Epithelial cell of esophagus (primary cell): ENCODE data around the gene CADM1.

Experiments used
- DNase-seq: peaks from one replicate; pipeline ENCODE4 v3.0.0; 2010; ENCODE audit warnings: low read depth
- H3K4me3 ChIP-seq: 2 replicates; pipeline ENCODE4 v1.5.1; 2011; ENCODE audit warnings: mild to moderate bottlenecking, low read length, control low read depth
- TF ChIP-seq, protein P1 (sequence below): IDR thresholded peaks from 2 replicates; pipeline ENCODE4 v1.5.1; 2011; ENCODE audit warnings: low read depth, mild to moderate bottlenecking, low read length, control low read depth, inconsistent platforms; ENCODE audit not compliant: insufficient read depth; ENCODE audit errors: missing control alignments

Gene CADM1

DNA sequence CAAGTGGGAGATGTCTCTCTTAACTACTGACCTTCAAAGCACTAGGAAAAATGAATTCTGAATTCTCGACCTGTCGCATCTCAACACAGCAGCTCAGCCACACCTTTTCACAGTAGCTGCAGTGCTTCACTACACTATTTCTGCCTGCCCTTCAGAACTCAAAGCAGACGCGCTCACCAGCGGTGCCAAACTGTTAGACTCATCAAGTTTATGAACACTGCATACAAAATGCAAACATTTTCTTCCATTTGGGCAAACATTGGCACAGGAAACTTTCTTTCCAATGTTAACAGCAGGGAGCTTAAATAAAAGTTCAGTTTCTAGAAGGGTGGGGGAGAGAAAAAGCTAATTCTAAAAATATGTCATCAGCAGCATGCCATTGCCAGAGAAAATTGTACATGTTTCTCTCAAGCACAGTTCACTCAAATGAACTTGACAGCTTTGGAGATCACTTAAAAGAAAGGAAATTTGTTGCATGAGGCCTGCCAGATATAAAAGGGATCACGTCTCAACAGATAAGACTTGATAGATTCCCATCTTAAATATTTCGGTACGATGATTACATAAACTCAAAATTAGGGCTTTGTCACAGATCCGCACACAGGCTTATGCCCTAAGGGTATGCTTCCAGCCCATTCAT lies 82.7 kb downstream of the CADM1 start:
- no peak overlapping the region for H3K4me3 ChIP-seq
- TF ChIP-seq, protein P1, sequence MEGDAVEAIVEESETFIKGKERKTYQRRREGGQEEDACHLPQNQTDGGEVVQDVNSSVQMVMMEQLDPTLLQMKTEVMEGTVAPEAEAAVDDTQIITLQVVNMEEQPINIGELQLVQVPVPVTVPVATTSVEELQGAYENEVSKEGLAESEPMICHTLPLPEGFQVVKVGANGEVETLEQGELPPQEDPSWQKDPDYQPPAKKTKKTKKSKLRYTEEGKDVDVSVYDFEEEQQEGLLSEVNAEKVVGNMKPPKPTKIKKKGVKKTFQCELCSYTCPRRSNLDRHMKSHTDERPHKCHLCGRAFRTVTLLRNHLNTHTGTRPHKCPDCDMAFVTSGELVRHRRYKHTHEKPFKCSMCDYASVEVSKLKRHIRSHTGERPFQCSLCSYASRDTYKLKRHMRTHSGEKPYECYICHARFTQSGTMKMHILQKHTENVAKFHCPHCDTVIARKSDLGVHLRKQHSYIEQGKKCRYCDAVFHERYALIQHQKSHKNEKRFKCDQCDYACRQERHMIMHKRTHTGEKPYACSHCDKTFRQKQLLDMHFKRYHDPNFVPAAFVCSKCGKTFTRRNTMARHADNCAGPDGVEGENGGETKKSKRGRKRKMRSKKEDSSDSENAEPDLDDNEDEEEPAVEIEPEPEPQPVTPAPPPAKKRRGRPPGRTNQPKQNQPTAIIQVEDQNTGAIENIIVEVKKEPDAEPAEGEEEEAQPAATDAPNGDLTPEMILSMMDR: no peak
- no peak for DNase-seq

DNA sequence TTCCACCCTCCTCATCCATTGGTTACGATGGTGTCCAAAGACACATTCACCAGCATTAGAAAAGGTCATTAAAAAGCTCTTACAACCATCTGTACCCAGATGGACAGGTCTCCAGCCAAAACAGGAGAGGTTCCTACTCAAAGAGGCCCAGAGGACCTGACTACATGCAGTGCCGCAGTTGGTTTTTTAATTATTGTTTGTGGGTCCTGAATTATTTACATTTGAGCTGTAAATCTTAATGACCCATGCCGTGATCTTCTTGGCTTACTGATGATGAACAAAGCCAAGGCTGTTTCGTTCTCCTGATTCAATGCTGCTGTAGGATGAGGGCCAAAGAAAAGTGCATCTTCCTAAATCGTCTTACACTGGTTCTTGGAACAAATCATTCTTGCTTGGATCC lies 83.7 kb downstream of the CADM1 start:
- no peak for DNase-seq
- TF ChIP-seq, protein P1: no peak
- no peak overlapping the region for H3K4me3 ChIP-seq

DNA sequence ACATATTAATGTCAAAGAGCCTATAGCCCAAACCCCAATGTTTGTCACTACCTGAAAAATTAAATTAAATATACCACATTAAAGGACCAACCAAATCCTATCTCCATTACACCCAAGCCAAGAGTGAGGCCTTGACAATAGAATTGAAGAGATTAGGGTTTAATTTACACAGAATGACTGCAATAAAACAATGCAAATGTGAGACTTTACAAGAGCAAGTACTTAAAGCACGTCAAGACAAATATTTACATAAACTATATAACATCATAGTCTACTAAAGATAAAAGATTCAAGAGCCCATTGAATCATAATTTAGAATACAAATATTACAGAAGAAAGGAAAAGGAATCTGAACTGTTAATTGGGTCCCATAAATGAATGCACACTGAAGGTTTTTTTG lies 85.6 kb downstream of the CADM1 start:
- TF ChIP-seq, protein P1: no peak
- no peak for DNase-seq
- no peak overlapping the region for H3K4me3 ChIP-seq

DNA sequence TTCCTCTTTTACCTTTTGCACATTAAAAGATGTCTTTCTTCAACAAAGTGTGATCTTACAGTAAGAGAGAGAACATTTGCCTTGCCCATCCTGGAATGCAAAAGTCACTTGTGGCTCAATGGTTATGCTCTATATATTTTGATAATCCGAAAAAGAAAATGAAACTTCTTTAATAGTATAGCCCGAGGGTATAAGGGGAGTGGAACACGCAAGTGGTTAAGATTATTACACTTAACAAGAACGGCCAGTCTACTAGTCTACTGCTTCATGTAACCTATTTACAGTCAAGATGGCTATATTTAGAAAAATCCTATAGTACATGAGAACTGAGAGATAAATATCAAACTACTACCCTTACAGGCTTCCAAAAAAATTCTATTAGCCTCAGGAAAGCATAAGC lies 86.1 kb downstream of the CADM1 start:
- H3K4me3 ChIP-seq: no peak overlapping the region
- TF ChIP-seq, protein P1: no peak
- DNase-seq: no peak

DNA sequence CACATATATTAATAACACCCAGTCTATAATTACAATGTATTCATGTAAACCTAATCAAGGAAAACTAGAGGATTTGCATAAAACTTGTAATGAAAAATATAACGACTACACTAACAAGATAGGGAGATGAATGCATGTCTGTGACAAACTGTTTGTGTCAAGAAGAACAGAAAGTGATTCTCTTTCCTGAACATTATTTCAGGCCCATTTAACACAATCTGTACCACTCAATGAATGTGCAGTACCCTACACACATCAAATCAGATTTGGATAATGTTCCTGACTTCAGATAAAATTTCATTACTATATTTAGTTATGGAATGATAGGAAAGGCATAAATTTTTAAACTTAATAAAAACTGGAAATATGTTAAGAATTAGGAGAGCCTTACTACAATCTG lies 93.1 kb downstream of the CADM1 start:
- no peak for DNase-seq
- H3K4me3 ChIP-seq: no peak overlapping the region
- TF ChIP-seq, protein P1: no peak

DNA sequence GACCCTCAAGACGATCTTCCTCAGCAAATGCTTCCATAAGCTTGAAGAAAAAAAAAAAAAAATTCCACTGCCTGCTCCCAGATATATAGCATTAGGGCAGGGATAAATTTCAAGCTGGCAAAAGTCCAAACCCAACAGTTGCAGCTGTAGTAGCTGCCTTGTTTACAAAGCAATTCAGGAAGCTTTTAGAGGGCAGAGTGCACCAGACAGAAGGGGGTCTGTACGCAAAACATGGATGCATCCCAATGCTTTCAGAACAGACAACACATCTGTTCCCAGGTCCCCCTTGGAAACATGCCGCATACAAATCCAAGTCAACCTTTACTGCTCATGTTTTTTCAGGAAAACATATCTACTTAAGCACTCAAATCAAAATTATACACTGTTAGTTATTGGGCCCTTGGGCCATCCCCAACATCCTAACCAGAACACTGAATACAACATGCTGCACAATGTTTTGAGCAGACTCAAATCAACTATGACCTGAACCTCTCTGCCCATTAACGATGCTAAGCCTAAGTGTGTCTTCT lies 94.5 kb downstream of the CADM1 start:
- DNase-seq: no peak
- no peak overlapping the region for H3K4me3 ChIP-seq
- TF ChIP-seq, protein P1: no peak

DNA sequence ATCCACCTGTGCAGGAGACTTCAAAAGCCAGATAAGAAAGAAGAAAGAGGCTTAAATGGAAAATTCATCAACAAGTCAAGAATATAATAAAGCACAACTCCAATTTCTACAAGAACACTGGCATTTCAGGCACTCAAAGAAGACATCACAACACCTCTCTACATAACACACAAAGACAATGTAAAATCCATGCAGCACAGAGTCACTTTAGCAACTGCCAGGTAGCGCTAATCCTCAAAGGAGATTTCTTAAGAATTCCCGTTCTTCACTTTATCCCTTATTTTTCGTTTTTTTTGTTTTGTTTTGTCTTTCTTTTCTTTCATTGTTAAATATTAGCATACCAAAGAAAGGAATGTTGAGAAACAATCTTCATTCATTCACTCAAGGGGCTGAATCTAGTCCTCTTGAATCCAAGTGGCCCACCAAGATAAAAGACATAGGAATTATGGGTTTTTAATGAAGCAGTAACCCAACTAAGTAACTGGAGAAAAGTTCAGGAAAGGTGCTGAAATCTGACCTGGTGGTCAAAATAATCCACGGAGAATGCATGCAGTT lies 95.0 kb downstream of the CADM1 start:
- H3K4me3 ChIP-seq: no peak overlapping the region
- TF ChIP-seq, protein P1: no peak
- no peak for DNase-seq
